Measurements from ENCODE around the gene PSD2.
A peak's percentile ranks its signal among the peaks of the same experiment; 100 is the strongest.
"Not testable (repeated sequence)": the region's sequence is repeated elsewhere in the genome, so short reads cannot be mapped to it uniquely, and the experiment has no call there.

Gene PSD2

DNA sequence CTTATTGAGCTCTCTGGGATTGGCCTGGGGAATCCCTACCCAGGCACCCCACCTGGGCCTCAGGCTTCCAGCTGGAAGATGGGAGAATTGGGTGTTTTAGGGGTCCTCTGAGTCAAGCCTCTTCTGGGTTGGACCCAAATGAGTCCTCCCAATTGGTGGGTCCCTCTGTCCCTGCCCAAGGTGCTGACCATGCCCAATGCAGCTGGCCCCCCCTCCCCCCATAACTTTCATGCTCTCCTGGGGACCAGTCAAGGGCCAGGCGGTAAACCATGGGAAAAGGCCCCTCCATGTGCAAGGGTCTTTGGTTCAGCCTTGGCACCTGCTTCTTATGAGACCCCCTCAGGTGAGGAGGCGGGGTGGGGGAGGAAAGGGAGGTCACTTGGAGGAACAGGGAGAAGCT, 3.4 kb upstream of the PSD2 start:
- DNase-seq, result no peak

GRCh38 chr5:139792655-139793054, 3.0 kb upstream of the PSD2 start:
- not testable (repeated sequence) for DNase-seq

DNA sequence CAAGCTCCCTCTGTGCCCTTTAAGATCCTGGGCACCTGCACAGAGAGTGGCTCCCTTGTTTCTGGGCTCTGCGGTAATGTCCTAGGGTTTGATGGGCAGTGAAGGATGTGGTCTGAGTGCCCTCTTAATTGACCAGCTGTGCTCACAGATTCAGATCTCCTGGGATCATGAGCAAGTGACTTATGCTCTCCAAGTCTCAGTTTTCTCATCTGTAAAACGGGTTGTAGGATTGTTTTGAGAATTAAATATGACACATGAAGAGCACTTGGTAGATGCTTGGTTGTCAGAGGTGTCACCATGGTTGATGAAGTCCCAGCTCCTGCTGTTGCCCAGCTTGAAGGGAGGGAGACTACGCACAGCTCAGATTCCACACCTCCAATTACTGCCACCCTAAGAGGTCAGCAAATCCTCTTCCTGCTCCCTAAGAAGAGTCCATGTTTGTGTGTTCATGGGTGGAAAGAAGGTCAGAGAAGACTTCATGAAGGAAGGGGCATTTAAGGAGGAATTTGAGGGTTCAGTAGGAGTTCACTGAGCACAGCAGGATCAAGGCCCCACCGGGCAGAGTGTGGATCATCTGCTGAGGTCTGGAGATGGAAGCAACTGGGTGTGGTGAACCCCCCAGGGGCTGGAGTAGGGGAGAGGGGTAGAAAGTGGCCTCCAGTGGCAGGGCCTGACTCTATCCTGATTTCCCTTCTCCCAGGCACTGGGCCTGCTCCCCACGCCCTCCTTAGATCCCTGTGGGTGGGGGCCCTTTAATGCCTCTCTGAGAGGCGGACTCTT, 1.4 kb upstream of the PSD2 start:
- no peak for DNase-seq

- DNase-seq, result no peak
Observed at GRCh38 chr5:139796061-139796806, 626 bp downstream of the PSD2 start.

- no peak for DNase-seq
Observed at GRCh38 chr5:139797335-139797734, 1.7 kb downstream of the PSD2 start.

DNA sequence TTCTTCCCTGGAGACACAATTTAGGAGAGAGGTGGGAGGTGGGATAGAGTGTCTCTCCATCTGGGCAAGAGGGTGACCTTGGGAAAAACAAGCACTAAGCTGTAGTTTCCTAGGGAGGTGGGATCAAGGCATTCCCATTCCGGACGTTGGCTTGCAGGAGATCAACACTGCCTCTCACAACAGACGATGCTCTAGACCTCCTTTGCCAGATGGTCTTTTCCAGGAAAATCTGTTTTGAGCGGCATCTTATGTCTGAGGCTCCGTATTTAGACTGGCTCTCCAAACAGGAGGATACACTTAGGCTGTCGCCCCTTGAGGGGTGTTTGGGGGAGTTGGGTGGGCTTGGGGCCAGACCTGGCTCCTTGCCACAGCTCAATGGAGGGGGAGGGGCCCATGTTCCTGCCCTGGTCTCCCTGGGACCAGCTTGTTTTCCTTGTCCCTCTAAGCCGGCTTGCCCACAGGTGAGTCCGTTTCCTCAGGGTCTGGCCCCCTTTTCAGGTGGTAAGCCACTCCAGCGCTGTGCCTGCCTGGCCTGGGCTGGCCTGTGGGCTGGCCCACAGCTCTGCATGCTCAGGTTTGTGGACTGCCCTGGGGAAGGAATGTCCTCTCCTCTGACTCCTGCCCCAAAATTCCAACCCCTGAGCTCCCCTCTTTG, 2.4 kb downstream of the PSD2 start:
- no peak for DNase-seq

DNA sequence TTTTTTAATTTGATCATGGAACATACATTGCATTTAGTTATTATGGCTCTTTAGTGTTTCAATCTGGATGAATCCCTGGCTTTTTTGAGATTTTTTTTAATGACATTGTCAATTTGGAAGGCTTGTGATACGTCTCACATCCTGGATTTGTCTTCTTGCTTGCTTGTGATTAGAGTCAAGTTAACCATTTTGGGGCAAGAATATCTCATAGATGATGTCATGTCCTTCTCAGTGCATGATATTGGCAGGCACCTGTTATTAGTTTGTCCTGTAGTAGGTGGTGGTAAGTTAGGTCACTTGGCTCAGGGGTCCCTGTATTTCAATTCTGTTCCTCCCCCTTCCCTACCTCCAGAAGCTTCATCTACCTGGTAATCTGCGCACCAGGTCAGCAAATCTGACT, 3.3 kb downstream of the PSD2 start:
- no peak for DNase-seq

GRCh38 chr5:139799359-139799758, 3.8 kb downstream of the PSD2 start:
- DNase-seq, result no peak

- no peak for DNase-seq
Observed at GRCh38 chr5:139803978-139804377, 8.4 kb downstream of the PSD2 start.

DNA sequence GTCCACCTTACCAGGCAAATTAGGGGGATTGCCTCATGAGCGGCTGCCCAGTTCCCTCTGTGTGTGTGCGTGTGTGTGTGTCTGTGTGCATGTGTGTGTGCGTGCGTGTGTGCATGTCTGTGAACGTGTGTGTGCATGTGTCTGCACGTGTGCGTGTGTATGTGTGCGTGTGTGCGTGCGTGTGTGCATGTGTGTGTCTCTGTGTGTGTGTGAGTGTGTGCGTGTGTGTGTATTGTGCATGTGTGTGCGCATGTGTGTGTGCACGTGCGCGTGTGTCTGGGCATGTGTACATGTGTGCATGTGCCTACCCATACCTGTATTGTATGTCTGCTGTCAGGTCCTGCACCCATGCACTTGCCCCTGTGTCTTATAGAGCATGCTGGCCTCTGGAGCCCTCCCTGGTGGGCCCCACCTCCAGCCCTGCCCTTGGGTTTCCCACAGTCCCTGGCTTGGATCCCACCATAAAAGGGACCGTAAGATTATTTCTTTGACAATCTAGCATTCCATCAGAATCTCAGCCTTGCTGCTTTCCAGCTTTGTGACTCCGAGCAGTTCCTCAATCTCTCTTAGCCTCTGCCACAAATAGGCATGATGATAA, 9.3 kb downstream of the PSD2 start:
- DNase-seq, result no peak

DNA sequence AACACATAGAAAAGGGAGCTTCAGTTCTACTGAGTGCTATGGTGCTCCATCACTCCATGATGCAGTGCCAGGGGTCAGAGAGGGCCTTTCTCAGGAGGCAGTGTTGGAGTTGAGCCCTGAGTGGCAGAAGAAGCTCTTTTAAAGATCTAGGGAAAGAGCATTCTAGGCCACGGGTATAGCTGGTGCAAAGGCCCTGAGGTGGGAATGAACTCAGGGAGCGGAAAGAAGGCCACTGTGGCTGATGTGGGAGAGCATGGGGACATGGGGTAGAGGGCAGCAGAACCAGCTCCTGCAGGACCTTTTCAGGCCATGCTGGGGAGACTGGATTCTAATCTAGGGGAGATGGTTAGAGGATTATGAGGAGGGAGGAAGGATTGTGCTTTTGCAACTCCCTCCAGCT, 9.9 kb downstream of the PSD2 start:
- no peak for DNase-seq

DNA sequence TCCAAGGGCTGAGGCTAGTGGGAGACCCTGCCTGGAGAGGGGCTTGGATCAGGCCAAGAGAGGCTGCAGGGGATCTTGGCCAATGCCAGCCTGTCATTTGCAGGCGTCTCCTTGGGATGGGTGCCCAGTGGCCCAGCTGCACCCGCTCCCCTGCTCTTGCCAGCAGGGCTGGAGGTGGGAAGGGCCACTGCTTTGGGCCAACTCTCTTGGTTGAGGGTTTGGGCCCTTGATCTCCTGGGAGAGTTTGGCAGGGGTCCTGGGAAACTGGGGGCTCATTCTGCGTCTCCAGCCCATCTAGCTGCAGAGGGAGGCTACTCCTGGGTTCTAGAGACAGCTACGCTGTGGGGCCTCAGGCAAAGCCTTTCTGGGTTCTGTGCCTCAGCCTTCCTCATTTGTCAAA, 10.5 kb downstream of the PSD2 start:
- DNase-seq, result no peak

GRCh38 chr5:139806726-139807646, 11.4 kb downstream of the PSD2 start:
- no peak for DNase-seq

- no peak for DNase-seq
Observed at GRCh38 chr5:139807647-139808030, 12.0 kb downstream of the PSD2 start.

DNA sequence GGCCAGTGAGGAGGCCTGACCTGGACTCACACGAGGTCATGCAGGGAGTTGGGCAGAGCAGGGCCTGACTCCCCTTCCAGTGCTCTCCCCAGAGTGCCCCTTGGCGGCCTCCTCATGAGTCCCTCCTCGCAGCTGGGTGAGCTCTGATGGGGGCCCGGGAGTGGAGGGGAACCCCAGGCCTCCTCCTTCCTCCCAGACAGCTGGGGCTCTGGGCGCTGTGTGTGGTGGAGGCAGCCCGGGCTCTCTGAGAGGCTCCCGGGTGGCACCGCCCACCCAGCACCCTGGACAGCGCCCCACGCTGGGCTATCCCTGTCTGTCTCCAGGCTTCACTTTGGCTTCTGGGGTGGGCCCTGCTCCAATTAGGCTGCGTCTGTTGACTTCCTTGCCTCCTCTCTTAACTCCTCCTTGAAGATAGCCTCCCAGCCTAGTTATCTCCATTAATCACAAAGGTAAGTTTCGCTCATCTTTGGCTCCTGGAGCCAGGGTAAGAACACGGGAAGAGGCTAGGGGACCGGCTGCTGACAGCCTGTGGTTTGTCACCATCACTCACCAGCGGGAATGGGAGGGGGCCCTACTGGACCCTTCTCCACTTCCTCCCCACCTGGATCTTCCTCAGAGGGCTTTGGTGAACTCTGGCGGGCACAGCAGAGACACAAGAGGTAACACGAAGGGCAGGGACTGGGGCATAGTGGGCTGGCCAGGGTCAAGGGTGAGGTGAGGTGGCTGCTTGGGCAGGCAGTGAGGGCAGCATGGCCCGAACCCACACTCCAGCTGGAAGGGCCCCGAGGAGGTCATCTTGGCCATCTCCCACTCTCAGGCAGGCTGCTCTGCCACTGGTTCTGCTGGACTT, 13.1 kb downstream of the PSD2 start:
- peak; percentile 7 for DNase-seq

GRCh38 chr5:139809331-139809810, 13.8 kb downstream of the PSD2 start:
- DNase-seq, result no peak

- DNase-seq, result no peak
Observed at GRCh38 chr5:139810341-139811273, 15.0 kb downstream of the PSD2 start.

DNA sequence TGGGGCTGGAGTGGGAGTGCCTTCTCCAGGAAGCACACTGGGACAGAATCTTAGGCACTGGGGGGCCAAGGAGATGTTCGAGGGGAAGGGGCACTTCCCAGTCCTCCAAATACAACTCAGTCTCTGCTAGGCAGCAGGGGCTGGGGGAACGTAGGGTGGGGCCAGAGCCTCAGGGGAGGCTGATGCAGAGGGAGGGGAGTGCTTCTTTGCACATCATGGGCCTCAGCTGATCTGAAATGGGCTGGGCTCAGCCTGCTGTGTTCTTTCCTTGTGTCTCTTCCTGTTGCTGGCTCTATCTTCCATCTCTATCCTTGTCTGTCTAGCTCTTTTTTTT, 15.6 kb downstream of the PSD2 start:
- no peak for DNase-seq

GRCh38 chr5:139812323-139812722, 16.7 kb downstream of the PSD2 start:
- DNase-seq, result no peak
